Activated CD4-positive, alpha-beta T cell treated with anti-CD3 and anti-CD28 coated beads for 4 hours (primary cell): Measurements from ENCODE around the gene TMEM176B.
"Not testable (repeated sequence)": the region's sequence is repeated elsewhere in the genome, so short reads cannot be mapped to it uniquely, and the experiment has no call there.

ENCODE experiments used
- DNase-seq, 2 donors: peaks; one replicate each; pipeline ENCODE4 v3.0.0-alpha.2; 2020

The TMEM176B gene

DNA sequence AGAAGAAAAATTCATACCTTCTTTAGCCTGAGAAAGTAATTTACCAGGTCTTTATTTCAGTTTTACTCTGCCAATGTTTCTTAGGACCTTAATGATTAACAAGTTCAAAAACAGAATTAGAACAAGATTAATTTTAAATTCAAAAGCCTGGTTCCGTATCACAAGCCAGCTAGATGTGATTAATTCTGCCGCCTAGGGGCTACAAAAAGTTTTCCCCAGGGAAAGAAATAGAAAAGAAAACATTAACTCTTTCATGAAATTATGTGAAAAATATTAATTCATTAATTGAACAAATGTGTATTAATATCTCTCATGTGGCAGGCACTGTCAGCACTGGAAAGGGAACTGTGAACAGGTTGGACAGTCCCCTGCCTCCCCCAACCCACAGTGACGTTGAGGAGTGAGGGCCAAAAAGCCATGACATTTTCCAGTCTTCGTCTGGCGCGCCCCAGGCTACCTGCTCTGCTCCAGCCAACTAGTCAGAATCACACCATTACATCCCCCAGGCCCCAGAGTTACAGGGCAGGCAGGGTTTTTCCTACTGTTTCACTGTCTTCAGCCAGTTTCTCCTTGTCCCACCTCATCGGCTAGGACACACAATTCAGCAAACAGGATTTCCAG is 20.5 kb upstream of the TMEM176B start:
- no peak for DNase-seq

DNA sequence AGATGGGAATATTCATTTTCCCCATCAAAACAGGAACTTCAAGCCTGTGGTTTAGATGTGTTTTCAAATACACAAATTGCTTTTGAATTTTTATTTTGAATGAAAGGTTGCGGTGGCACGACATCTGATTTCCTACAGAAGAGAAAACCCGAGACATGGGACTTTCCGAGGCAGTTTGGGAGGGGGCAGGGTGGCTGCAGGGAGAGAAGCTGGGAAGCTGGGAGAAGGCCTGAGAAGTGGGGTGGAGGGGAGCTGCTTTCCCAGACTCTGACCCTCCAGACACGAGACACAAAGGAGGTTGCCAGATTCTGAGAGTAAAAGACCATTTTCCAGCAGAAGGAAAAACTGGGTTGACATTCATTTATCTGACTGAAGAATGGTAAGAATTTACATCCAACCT is 20.0 kb upstream of the TMEM176B start:
- no peak for DNase-seq

DNA sequence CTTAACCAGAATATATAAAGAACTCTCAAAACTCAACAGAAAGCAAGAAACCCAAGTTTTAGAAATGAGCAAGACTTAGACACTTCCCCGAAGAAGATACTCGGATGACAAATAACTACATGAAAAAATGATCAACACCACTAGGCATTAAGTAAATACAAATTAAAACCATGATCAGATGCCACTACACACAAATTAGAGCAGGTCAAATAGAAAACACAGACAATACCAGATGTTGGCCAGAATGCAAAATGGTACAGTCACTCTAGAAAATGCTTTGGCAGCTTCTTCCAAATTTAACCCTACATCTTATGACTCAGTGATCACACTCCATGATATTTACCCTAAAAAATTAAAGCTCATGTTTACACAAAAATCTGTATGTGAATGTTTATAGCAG is 18.8 kb upstream of the TMEM176B start:
- no peak for DNase-seq

DNA sequence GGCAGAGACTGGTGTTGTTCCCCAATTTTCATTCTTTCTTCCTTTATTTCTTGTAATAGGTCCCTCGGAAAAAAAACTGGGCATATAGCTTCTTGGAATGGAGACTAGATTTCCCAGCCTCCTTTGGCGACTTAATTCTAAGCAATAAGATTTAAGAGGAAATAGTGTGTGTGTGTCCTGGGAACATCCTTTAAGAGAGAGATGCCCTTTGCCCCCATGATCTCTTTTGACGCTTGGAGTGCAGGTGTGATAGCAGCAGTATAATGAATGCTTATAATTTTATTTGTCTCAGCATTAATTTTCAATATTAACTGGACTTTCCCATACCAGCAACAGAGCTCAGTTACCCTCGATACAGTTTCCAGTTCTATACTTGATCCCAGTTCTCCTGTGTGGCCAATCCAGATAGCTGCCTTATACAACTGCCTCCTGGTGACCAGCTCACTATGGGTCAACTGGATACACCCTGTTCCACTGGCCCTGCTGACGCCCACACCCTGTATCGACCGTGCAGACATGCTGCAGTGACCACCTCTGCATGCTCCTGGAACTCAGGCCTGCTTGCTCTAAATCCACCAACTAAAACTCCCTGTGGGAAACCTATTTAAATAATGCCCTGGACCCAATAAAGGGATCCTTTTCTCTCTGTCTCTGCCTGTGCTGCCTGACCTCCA is 14.3 kb upstream of the TMEM176B start:
- DNase-seq = no peak

DNA sequence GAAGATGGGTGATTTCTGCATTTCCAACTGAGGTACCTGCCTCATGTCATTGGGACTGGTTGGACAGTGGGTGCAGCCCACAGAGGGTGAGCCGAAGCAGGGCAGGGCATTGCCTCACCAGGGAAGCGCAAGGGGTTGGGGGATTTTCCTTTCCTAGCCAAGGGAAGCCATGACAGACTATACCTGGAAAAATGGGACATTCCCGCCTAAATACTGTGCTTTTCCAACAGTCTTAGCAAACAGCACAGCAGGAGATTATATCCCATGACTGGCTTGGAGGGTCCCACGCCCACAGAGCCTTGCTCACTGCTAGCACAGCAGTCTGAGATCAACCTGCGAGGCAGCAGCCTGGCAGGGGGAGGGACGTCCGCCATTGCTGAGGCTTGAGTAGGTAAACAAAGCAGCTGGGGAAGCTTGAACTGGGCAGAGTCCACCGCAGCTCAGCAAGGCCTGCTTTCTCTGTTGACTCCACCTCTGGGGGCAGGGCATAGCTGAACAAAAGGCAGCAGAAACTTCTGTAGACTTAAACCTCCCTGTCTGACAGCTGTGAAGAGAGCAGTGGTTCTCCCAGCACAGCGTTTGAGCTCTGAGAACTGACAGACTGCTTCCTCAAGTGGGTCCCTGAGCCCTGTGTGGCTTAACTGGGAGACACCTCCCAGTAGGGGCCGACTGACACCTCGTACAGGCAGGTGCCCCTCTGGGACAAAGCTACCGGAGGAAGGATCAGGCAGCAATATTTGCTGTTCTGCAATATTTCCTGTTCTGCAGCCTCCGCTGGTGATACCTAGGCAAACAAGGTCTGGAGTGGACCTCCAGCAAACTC is 7.7 kb upstream of the TMEM176B start:
- DNase-seq = not testable (repeated sequence)

DNA sequence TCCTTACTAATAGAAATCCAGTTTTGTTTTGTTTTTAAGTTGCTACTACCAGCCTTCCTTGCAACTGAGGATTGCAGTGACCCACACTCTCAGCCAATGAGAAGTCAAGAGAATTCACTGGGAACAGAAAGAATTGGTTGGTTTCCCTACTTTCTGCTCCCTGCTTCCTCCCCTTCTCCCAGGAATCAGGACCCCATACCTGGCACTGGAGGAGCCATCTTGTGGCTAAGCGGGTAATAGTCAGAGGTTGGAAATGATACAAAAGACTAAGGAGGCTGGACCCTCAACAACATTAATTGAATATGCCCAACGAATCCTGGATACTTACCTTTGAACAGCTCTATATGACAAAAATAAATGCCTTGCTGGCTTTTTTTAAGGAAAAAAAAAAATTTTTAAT is 6.7 kb upstream of the TMEM176B start:
- no peak for DNase-seq

DNA sequence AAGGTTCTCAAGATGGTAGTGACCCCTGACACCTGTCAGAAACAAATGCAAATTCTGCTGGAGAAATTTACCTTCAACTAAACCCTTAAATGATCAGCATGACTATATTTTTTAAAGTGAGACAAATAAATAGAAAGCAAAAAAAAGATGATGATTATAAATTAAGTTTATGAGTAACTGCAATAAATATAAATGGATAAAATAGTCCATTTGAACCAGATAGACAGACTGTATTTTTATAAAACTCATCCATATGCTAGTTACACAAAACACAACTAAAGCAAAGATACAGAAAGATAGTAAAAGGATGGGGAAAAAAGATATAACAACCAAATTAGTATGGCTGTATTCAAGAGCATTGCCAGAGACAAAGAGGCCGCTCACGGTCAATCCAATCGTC is 6.3 kb upstream of the TMEM176B start:
- DNase-seq = no peak

DNA sequence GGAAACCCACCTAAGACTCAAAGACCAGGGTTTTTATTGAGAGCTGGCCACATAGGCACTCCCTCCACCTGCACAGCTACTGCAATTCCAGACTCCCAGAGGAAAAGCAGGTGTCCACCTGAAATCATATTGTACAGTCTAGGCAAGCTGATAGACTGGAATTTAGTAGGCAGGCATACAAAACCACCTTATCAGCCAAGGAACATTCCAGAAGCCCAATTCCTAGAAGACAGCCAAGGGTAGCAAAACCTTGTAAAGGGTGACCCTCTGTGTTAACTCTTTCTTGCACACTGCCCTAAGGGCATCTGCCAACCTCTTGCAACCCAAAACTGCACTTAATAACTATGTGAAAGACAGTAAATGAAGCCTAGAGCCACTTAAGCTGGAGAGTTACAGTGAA is 5.7 kb upstream of the TMEM176B start:
- no peak for DNase-seq

DNA sequence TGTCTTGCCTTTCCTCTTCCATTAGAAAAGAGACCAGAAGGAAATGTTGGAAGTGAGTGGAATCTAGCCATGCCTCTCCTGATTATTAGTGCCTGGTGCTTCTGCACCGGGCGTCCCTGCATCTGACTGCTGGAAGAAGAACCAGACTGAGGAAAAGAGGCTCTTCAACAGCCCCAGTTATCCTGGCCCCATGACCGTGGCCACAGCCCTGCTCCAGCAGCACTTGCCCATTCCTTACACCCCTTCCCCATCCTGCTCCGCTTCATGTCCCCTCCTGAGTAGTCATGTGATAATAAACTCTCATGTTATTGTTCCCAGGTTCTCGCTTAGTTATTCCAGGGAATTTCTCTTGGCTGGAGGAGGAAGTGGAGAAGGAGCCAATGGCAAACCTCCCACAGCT is 4.6 kb upstream of the TMEM176B start:
- DNase-seq = no peak

DNA sequence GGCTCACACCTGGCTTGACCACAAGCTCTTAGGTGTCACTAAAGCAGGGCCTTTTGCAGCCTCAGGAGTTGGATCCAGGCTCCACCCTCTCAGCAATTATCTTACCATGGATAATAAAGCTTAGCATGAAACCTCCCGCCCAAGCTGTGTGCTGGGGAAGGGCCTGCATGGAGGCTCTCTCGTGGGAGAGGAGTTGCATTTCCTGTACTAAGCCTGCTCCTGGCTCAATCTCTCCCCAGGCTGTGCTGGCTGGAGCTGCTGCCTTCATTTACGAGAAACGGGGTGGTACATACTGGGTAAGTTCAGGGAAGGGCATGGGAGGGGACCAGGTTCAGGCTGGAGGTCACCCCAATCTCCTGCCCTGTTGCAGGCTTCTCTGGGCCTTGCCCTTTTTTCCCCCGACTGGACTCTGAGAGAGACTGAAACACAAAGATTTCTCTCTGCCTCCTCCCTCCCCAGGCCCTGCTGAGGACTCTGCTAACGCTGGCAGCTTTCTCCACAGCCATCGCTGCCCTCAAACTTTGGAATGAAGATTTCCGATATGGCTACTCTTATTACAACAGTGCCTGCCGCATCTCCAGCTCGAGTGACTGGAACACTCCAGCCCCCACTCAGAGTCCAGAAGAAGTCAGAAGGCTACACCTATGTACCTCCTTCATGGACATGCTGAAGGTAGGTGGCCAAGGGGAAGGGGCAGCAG is 3.1 kb upstream of the TMEM176B start:
- no peak for DNase-seq

DNA sequence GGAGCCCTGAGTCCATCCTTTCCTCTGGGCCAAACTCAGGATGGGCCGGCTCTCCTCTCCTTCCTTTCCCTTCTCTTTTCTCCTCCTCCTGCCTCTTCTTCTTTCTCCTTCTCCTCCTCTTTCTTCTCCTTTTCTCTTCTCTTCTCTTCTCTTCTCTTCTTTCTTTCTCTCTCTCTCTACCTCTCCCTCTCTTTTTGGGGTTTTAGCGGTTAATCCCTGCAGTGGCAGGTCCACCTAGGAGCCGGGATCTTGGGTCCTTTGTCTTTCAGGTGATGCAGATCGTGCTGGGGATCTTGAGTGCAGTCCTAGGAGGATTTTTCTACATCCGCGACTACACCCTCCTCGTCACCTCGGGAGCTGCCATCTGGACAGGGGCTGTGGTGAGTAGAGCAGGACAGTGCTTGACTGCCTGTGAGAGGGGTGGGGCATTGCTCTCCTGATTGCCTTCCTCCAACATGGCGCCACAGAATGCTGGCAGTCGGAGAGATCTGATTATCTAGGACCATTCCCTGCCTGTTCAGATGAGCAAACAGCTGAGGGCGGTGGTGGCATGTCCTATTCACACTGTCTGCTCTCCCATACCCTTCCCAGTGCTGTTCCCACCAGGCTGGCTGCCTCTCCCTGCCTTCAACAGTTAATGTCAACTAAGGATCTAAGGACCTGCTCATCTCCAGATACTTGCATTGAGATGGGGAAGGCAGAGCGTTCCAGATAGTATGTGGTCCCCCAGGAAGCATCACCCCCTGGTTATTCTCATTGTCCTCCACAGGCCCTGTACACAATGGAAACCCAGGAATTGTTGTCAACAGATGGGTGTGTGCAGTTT is 2.0 kb upstream of the TMEM176B start:
- DNase-seq = no peak

DNA sequence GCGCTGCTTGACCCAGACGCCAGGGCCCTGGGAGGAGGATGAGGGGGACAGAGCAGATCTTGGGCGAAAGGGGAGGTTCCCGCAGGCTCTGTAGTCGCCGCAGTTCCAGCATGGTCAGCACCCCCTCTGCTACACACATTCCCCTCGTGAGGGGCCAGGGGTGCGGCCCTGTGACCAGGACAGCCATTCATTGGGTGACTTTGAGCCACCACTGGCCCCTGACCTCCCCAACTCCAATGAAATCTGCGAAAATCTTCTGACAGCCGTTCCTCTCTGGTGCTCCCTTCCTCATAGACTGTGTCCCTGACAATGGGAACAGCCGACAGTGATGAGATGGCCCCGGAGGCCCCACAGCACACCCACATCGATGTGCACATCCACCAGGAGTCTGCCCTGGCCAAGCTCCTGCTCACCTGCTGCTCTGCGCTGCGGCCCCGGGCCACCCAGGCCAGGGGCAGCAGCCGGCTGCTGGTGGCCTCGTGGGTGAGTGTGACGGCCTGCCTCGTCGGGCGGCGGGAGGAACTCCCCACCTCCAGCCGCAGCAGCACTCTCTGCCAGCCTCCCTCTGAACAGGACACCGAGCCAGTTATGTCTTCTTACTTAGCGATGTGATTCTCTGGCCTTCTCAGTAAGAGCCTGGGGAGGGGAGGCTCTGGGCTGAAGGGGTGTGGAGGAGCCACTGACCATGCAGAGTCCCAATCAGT is 1.2 kb upstream of the TMEM176B start:
- no peak for DNase-seq

DNA sequence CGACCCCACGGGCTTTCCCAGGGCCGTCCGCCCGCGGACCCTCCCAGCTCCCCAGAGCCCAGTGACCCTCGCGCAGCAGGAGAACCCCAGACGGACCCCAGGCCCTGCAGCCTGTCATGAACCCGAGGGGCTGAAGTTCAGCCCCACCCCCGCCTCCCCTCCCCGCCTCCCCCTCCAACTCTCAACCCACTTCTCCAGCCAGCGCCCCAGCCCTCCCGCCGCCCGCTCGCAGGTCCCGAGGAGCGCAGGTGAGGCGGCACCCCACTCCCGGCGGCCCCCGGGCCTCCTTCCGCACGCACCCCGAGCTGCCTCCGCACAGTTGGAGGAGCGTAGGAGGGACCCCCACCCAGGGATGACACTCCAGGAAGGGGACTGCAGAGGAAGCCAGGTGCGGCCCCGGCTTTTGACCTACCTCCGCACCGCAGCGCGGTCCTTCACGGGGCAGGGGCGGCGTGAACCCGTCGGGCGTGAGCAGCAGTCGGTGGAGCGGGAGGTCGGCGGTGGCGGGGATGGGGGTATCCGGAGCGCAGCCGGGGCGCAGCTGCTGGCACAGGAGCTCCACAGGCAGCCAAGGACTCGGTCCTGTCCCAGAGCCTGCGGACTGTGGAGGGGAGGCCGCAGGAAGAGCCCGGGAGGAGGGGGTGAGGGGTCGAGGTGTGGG is 547 bp upstream of the TMEM176B start, which contains the start of gene TMEM176A:
TSS of gene TMEM176A (plus strand) at position 189 of the 661 bp plus-strand sequence. CDS start 782 bp downstream, outside the sequence.
- peak in 1 of 2 donors; percentile 20 for DNase-seq

DNA sequence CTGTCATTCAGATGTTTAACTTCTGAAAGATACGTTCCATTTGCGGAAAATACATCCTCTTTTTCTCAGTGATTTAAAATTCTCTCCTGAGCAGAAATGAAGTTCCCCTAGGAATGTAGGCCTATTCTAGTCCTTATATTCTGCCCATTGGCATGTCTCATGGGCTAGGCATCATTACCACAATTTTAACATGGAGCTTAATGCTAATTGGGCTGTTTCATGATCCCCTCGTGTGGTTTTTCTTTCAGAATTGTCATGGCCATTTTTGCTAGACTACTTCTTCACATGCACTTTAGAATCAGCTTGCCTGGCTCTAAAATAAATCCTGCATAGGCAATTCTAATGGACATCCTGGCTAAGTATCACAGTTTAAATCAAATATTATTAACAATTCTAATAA is 1.0 kb downstream of the TMEM176B start:
- DNase-seq = no peak

DNA sequence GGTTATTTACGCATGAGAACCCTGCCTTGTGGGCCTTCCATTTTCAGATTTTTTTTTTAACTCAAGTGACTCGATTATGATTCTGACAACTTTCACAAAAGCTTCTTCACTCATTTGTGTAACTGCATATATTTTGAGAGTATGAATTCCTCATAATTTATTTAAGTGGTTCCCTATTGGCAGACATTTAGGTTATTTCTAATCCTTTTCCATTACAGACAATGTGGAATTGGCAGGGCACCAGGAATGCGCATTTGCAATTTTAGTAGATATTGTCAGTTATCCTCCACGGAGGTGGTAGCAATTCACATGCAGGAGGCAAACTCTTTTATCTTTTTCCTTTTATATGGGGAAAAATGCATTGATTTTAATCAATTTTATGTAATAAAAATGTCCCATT is 2.5 kb downstream of the TMEM176B start:
- no peak for DNase-seq

DNA sequence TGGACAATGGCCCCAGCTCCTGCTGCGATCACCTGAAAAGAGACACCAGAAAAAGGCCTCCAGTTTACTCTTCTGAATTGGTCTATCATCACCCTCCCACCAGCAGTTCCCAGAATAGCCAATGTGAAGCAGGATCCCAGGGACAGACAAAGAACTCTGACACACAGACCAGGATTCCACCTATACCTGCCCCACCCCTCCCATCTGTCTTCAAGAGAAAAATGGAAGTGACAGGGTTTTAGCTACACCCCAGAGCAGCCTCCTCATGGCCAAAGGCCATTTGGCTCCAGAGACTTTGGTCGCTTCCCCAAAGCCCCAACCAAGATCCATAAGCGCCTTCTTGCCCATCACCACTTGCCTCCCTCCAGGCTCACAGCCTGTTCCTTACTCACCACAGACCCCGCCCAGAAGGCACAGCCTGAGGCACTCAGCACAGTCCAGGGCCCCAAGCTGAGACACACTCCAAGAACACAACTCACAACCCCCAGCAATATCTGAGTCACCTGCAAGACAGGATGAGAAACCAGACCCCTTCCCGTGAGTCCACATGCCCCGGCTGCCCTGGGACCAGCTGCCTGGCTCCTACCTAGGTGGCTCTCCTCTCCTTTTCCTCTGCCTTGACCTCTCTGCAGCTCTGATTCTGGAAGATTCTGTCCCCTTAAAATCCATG is 6.5 kb downstream of the TMEM176B start:
- DNase-seq = no peak

DNA sequence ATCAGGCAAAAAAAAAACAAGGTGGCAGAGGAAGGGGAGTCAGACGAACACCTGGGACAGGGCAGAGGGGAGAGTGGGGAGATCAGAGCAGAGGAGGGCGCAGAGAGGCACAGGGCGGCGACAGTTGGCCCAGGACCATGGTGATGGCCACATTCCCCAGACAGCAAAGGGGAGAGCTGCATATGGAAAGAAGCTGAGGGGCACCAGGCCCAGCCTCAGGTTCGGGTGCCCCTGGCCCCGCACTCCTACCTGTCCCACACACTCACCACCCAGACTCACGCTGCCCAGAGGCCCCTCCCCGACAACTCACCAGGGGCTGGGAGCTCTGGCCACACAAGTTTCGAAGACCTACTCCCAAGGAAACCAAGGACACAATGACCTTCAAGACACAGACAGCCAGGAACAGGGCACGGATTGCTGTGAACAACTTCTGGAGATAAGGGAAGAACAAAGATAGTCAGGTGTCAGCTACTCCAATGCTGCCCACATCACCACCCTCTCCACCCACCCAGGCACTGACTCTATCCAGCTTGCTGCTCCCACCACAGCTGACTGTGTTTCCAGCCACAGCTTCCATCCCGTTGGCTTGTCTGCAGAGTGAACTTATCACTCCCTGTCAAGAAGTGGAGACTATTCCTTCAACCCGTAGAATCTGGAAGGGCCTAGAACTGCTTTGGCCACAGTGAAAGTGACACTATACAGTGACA is 8.3 kb downstream of the TMEM176B start:
- no peak for DNase-seq

DNA sequence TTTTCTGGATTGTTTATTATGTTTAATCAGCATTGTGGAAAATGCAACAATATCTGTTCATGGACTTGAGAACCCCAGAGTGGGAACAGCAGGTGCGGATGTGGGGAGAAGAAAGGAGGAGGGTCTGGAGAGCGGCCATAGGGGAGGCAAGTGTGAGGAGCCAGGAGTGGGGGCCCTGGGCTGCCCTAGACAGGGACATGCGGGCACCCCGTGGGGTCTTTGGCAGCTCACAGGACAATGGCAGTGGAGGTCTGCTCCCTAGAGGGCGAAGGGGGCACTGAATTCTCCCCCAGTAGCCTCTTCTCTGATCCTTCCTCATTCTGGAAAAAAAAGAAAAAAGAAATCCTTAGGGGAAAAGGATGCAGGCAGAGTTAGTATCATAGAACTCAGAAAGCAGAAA is 8.9 kb downstream of the TMEM176B start:
- DNase-seq = no peak

DNA sequence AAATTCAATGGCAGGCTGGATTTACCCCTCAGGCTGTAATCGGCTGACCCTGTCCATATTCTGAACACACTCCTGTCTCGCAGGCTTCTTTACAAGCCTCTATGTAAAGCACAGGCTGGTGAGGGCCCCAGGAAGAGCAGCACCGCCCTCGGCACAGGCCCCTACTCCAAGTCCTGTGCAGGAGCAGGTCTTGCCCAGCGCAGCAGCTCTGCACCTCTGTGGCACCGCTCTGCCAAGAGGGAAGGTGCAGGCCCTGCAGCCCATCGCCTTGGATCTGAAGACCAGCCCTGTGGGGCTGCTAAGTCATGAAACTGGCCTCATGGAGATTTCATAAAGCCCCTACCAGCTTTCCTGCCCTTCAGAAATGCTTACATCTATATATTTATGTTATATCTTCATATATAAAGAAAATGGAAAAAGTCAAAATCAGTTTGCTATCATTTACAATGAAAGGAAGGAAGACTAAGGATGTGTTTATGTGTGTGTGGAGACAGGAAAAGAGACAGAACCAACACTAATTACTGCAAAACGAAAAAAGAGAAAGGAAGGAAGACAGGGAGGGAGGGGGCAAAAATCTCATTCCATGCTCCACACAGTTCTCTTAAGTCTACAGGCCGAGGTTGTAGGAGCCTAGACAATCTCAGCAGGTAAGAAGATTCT is 9.6 kb downstream of the TMEM176B start:
- DNase-seq = no peak
